Thymus (tissue), 11 donors: ENCODE results near the gene TDP2. TPM values are rescaled to one million over a fixed set of nuclear protein-coding genes. Genes with fewer than 3 reads are reported as not detected.
"Not testable (repeated sequence)": the region's sequence is repeated elsewhere in the genome, so short reads cannot be mapped to it uniquely, and the experiment has no call there.

Experiments
- DNase-seq, 9 donors: peaks; one replicate each; pipeline ENCODE4 v3.0.0-alpha.2; 2013; ENCODE audit warnings: low spot score in 9 of 9, low read depth in 6 of 9, missing footprints in 1 of 9
- H3K27ac ChIP-seq, 2 donors: one replicate each; pipeline ENCODE4 v1.5.1; 2013; ENCODE audit warnings: control low read depth in 1 of 2, low read depth in 1 of 2, low read length in 1 of 2, mild to moderate bottlenecking in 1 of 2, moderate library complexity in 1 of 2
- H3K27me3 ChIP-seq, 2 donors: one replicate each; pipeline ENCODE4 v1.5.1; 2013; ENCODE audit warnings: low read length in 1 of 2; ENCODE audit not compliant: control insufficient read depth in 2 of 2, insufficient read depth in 1 of 2
- H3K36me3 ChIP-seq, 2 donors: one replicate each; pipeline ENCODE4 v1.5.1; 2013; ENCODE audit warnings: low read length in 1 of 2, mild to moderate bottlenecking in 1 of 2, moderate library complexity in 1 of 2; ENCODE audit not compliant: control insufficient read depth in 2 of 2, insufficient read depth in 2 of 2
- H3K4me1 ChIP-seq, 2 donors: one replicate each; pipeline ENCODE4 v1.5.1; 2013; ENCODE audit warnings: low read length in 2 of 2; ENCODE audit not compliant: control insufficient read depth in 2 of 2, insufficient read depth in 2 of 2
- H3K4me3 ChIP-seq, 2 donors: one replicate each; pipeline ENCODE4 v1.5.1; 2013; ENCODE audit warnings: low read length in 2 of 2, control low read depth in 1 of 2, mild to moderate bottlenecking in 1 of 2
- H3K9me3 ChIP-seq, 2 donors: one replicate each; pipeline ENCODE4 v1.5.1; 2013; ENCODE audit warnings: low read length in 1 of 2, mild to moderate bottlenecking in 1 of 2; ENCODE audit not compliant: control insufficient read depth in 2 of 2, insufficient read depth in 1 of 2
- WGBS: extraction: QIAGEN DNeasy Blood & Tissue Kit; methylation state at CpG from one replicate; pipeline ENCODE4 v1.1.7; 2013; 5-methylcytosine and 5-hydroxymethylcytosine counted together
- polyA plus RNA-seq: library from polyadenylated mRNA; stranded (reverse); fragments of 200-250 nt; gene quantifications from one replicate; pipeline ENCODE4 v1.2.3, GENCODE V29; 2013
- total RNA-seq: library from RNA; stranded (reverse); fragments of 120-200 nt; gene quantifications from one replicate; pipeline ENCODE4 v1.2.4, GENCODE V29; 2013
- donor health status: healthy.

The TDP2 gene
- total and polyA plus RNA-seq, 2 donors, result 38.1 to 69.9 TPM

DNA sequence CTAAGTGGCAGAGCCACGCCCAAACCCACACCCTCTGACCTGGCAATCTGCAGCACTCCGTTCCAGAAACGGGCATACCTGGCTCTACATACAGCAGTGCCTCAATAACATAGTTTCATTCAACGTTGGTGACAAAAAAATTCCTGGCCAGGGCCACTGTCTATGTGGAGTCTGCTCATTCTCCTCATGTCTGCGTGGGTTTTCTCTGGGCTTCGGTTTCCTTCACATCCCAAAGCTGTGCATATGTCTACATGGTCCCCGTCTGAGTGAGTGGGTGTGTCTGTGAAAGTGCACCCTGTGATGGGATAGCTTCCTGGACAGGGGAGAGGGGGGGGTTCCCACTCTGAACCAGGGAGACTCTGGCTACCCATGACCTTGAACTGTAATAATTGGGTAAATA, 22.8 kb downstream of the TDP2 start:
- H3K9me3 ChIP-seq, result peaks cover 0 to 3% of the 10 kb centered on the region in 2 donors
- H3K27ac ChIP-seq, result no peak overlapping the region
- H3K36me3 ChIP-seq, result no peaks in the 10 kb centered on the region
- H3K4me3 ChIP-seq, result no peak overlapping the region
- peaks cover 5 to 33% of the 10 kb centered on the region in 2 donors for H3K27me3 ChIP-seq
- H3K4me1 ChIP-seq, result peaks cover 6 to 10% of the 10 kb centered on the region in 2 donors
- no peak for DNase-seq
- 86% methylated on average over 7 of the region's 7 CpGs for WGBS

DNA sequence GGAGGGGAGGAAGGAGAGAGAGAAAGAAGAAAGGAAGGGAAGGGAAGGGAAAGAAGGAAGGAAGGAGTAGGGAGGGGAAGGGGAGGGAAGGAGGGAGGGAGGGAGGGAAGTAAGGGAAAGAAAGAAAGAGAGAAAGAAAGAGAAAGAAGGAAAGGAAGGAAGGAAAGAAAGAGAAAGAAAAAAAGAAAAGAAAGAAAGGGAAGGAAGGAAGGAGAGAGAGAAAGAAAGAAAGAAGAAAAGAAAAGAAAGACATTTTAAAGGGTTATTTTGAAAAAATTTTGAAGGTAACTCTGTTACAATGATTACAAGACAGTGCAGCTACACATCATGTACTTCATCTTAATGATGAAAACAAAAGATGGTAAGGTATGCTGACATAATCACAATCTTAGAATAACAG, 24.6 kb downstream of the TDP2 start:
- Histone ChIP-seq H3K27ac (no peak overlapping the region), H3K36me3 (no peaks in the 10 kb centered on the region), H3K4me3 (no peak overlapping the region), H3K4me1 (peaks cover 6 to 10% of the 10 kb centered on the region in 2 donors), H3K27me3 (peaks cover 5 to 33% of the 10 kb centered on the region in 2 donors), H3K9me3 (peaks cover 0 to 3% of the 10 kb centered on the region in 2 donors)
- DNase-seq, result no peak

DNA sequence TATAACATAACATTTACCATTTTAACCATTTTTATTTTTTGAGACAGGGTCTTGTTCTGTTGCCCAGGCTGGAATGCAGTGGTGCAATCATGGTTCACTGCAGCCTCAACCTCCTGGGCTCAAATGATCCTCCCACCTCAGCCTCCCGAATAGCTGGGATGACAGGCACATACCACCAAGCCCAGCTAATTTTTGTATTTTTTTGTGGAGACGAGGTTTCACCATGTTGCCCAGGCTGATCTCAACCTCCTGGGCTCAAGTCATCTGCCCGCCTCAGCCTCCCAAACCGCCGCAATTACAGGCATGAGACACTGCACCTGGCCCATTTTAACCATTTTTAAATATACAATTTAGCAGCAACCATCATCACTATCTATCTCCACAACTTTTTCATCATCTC, 26.1 kb downstream of the TDP2 start:
- WGBS, result 98% methylated on average over 5 of the region's 5 CpGs
- not testable (repeated sequence) for H3K4me3 ChIP-seq, H3K27ac ChIP-seq, H3K9me3 ChIP-seq, H3K4me1 ChIP-seq, H3K36me3 ChIP-seq, DNase-seq
- H3K27me3 ChIP-seq, result peaks cover 5 to 28% of the 10 kb centered on the region in 2 donors

DNA sequence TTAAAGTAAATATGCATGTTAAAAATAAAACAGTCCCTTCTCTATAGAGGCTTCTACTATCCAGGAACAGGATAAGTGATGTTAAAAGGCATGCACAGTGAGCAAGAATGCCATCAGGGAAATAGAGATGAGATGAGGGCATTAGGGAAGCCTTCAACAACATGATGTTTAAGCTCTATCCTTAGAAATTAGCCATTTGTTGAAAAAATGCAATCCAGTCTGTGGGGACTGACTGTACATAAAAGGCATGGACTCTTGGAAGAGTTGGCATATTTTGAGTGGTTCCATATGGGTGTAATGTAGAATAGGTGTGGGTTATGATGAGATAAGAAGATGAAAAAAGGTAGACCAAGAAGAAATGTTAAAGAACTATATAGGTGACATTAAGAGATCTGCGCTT, 26.5 kb downstream of the TDP2 start:
- no peaks in the 10 kb centered on the region for H3K36me3 ChIP-seq
- no peaks in the 10 kb centered on the region for H3K4me1 ChIP-seq
- H3K9me3 ChIP-seq, result no peaks in the 10 kb centered on the region
- no peak overlapping the region for H3K4me3 ChIP-seq
- WGBS, result 100% methylated on average over 1 of the region's 1 CpG
- H3K27ac ChIP-seq, result no peak overlapping the region
- H3K27me3 ChIP-seq, result peaks cover 5 to 23% of the 10 kb centered on the region in 2 donors
- DNase-seq, result no peak

DNA sequence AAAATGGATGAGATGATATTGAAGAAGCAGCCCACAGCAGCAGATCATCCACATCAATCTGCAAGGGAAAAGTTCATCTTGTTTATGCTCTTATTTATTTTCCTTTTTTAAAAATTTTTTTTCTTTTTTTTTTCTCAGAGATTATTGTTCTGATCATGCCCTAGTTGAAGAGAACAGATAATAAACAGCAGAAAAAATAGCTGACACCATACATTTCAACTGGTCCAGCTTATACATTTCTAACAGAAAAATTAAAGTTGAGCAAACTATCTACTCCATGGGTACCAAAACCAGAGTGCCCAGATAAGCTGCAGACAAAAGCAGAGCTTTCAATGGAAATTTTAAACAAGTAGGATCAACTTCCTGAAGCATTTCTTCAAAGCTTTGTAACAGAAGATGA, 30.0 kb downstream of the TDP2 start:
- no peaks in the 10 kb centered on the region for H3K36me3 ChIP-seq
- no peak for DNase-seq
- no peaks in the 10 kb centered on the region for H3K9me3 ChIP-seq
- no peak overlapping the region for H3K27ac ChIP-seq
- peaks cover 0 to 2% of the 10 kb centered on the region in 2 donors for H3K27me3 ChIP-seq
- H3K4me1 ChIP-seq, result no peaks in the 10 kb centered on the region
- H3K4me3 ChIP-seq, result no peak overlapping the region

DNA sequence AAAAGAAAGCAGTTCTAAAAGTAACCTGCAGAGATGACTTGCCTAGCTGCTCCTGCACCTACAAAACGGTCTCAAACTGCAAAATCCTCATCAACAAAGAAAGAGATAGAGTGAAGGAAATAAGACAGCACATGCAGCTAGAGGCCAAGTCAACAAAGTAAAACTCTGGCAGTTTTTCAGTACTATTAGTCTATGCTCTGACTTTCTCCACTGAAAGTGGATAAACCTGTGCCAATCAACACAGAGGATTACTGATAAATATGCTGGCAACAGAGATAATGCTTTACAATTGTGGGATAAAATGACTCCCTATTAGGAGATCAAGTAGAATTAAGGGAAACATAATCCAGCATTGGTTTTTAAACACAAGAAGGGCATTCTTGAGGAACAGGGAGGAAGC, 34.1 kb downstream of the TDP2 start:
- Histone ChIP-seq H3K4me3 (no peak overlapping the region), H3K36me3 (no peaks in the 10 kb centered on the region), H3K4me1 (no peaks in the 10 kb centered on the region), H3K27ac (no peak overlapping the region), H3K9me3 (no peaks in the 10 kb centered on the region), H3K27me3 (no peaks in the 10 kb centered on the region)
- WGBS, result 93% methylated on average over 1 of the region's 1 CpG
- DNase-seq, result no peak

DNA sequence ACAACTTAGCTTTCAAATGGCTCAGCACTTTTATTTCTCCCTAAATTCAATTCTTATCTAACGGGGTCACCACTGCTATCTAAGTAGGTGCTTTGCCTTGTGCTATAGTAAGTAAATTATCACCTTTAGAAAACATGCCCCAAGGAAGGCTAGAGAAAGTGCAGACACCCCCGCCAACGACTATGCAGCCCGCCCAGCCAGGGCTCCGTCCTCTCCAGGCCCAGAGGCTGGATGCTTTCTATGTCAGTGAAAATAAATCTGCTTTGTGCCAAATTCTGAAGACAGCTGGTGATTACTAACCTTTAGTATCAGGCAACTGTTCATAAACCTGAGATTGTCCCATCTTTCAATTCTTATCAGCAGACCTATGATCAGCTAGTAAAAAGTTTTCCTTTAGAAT, 35.0 kb downstream of the TDP2 start:
- H3K27me3 ChIP-seq, result no peaks in the 10 kb centered on the region
- DNase-seq, result no peak
- no peaks in the 10 kb centered on the region for H3K9me3 ChIP-seq
- no peak overlapping the region for H3K27ac ChIP-seq
- 78% methylated on average over 5 of the region's 5 CpGs for WGBS
- no peaks in the 10 kb centered on the region for H3K4me1 ChIP-seq
- H3K36me3 ChIP-seq, result no peaks in the 10 kb centered on the region
- H3K4me3 ChIP-seq, result no peak overlapping the region

DNA sequence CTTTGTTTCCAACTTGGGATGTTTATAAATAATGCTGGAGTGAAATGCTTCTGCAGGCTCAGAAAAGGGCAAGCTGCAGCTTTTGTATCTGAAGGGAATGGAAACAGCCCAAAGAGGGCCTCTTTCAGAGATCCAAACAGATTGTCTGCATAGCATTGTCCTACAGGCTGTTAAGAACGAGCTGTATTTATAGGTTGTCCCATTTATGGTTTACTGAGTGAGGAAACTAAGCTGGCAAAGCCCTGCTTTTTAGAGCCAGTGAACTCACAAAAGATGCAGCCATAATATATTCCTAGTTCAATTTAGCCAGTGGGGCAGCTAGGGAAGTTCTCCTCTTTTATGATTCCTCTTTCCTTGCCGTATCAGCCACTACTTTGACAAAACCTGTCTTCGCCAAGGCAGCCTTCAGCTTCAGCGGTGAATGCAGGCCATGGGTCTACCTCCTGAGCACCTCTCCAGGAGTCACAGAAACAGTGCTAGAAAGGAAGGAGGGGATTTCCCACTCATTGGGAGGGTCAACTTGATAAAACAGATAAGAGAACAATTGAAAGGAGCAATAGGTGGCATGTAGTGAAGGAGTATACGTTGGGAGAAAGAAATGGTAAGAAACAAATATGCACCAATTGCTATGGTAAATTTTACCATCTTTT, 35.7 kb downstream of the TDP2 start:
- no peak overlapping the region for H3K27ac ChIP-seq
- WGBS, result 95% methylated on average over 5 of the region's 5 CpGs
- H3K9me3 ChIP-seq, result no peaks in the 10 kb centered on the region
- H3K36me3 ChIP-seq, result no peaks in the 10 kb centered on the region
- H3K4me3 ChIP-seq, result no peak overlapping the region
- H3K27me3 ChIP-seq, result no peaks in the 10 kb centered on the region
- no peaks in the 10 kb centered on the region for H3K4me1 ChIP-seq
- DNase-seq, result no peak

DNA sequence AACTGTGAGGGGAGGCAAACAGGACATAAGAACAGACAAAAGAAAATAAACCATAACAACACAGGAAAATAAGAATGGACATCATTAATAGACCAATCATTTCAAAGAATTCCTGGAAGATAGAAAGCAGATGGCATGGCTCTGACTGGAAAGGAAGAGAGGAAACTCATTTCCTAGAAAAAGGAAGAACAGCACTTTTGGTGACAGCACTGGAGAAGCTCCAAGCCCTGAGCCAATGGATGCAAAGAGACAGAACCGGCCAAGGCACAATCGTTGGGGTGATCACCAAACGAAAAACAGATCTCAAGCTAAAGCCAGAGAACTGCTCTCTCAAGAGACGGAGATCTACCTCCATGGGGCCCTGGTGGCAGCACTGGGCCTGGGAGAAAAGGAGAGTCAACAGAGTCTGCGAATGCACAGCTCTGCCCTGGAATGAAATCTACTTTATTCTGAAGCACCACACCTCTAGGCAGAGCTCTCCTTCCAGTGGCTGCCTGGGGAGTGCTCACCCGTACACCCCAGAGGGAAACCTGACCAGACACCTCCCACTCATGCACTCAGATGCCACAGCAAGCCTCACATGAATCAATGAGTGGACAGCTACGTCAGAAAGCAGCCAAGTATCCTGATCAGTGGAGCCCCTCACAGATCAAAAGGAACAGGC, 44.9 kb downstream of the TDP2 start:
- no peaks in the 10 kb centered on the region for H3K36me3 ChIP-seq
- H3K27ac ChIP-seq, result no peak overlapping the region
- no peaks in the 10 kb centered on the region for H3K4me1 ChIP-seq
- H3K27me3 ChIP-seq, result no peaks in the 10 kb centered on the region
- no peak for DNase-seq
- no peaks in the 10 kb centered on the region for H3K9me3 ChIP-seq
- H3K4me3 ChIP-seq, result no peak overlapping the region
- 94% methylated on average over 7 of the region's 7 CpGs for WGBS
